Breast epithelium (tissue), 3 donors: Measurements from ENCODE around the gene HIVEP3.

Source experiments
- CTCF ChIP-seq, 3 donors: fragments of 450-650 bp; IDR thresholded peaks; one replicate each; pipeline ENCODE4 v1.5.1; 2016 to 2017; ENCODE audit warnings: antibody characterized with exemption in 3 of 3, mild to moderate bottlenecking in 3 of 3, moderate library complexity in 3 of 3
- POLR2A ChIP-seq: fragments of 450-650 bp; IDR thresholded peaks from one replicate; pipeline ENCODE4 v1.6.1; 2016; ENCODE audit warnings: antibody characterized with exemption, mild to moderate bottlenecking, moderate library complexity
- POLR2AphosphoS5 ChIP-seq, 3 donors: sonication (generic); formaldehyde crosslinking; IDR thresholded peaks; one replicate each; pipeline ENCODE4 v1.6.1; 2017; ENCODE audit warnings: antibody characterized with exemption in 3 of 3

- TF ChIP-seq POLR2A = no peak
- no peak for TF ChIP-seq CTCF (IDR thresholded peaks at IDR 0.05)
- TF ChIP-seq POLR2AphosphoS5 (IDR thresholded peaks at IDR 0.05) = no peak
Observed at GRCh38 chr1:41623736-41624135, 295.0 kb downstream of the HIVEP3 start.
